ENCODE results near the gene ATOH8.

GRCh38 chr2:85722519-85722918, 31.3 kb upstream of the ATOH8 start:
- TF ChIP-seq CTCF (IDR thresholded peaks at IDR 0.05) (no peak), ZFP36 (IDR thresholded peaks at IDR 0.05; ENCODE audit: borderline replicate concordance, partially characterized antibody) (no peak), EP300 (IDR thresholded peaks at IDR 0.05) (no peak), E2F6 (IDR thresholded peaks at IDR 0.05; ENCODE audit: borderline replicate concordance, low read depth) (no peak), KDM1A (IDR thresholded peaks at IDR 0.05; ENCODE audit: low read depth) (no peak), PBX3 (IDR thresholded peaks at IDR 0.05) (no peak), RCOR1 (IDR thresholded peaks at IDR 0.05; ENCODE audit: low read depth, low read length) (no peak)

Measured in A549 (cell line).